HepG2 (cell line): Measurements from ENCODE around the gene PPP1R9A.

ENCODE experiments used
- ARNT ChIP-seq: fragments of 450-650 bp; IDR thresholded peaks from 2 replicates; pipeline ENCODE4 v1.6.1; 2017
- DR1 ChIP-seq: sonication (generic); formaldehyde crosslinking; IDR thresholded peaks from 2 replicates; pipeline ENCODE4 v1.8.0; 2021; ENCODE audit warnings: mild to moderate bottlenecking, missing genetic modification reagents, inconsistent platforms
- JUN ChIP-seq: sonication (generic); formaldehyde crosslinking; IDR thresholded peaks from 2 replicates; pipeline ENCODE4 v1.4.0; 2020; ENCODE audit warnings: mild to moderate bottlenecking, missing genetic modification reagents
- MAFF ChIP-seq: IDR thresholded peaks from 2 replicates; pipeline ENCODE4 v1.6.1; 2011; ENCODE audit warnings: low read depth, low read length, improper control_type of control experiment
- MAFK ChIP-seq, 2 experiments: IDR thresholded peaks in 1 of 2; conservative IDR thresholded peaks in 1 of 2; 2 replicates each; pipeline ENCODE4 v1.6.1; 2011; ENCODE audit warnings: improper control_type of control experiment in 2 of 2, low read length in 2 of 2
- NFKBIZ ChIP-seq: IDR thresholded peaks from 2 replicates; pipeline ENCODE4 v1.6.1; 2018; ENCODE audit warnings: missing genetic modification reagents, missing compliant biosample characterization
- POLR2AphosphoS5 ChIP-seq: IDR thresholded peaks from 2 replicates; pipeline ENCODE4 v1.6.1; 2012; ENCODE audit warnings: low read depth, low read length
- TBP ChIP-seq: sonication (generic); formaldehyde crosslinking; IDR thresholded peaks from 2 replicates; pipeline ENCODE4 v1.5.0; 2020; ENCODE audit warnings: missing genetic modification reagents
- ZNF274 ChIP-seq: sonication (generic); formaldehyde crosslinking; IDR thresholded peaks from 2 replicates; pipeline ENCODE4 v1.5.1; 2020; ENCODE audit warnings: mild to moderate bottlenecking, missing genetic modification reagents
- ZNF33A ChIP-seq: sonication (generic); formaldehyde crosslinking; IDR thresholded peaks from 2 replicates; pipeline ENCODE4 v1.5.1; 2020; ENCODE audit warnings: missing genetic modification reagents, mild to moderate bottlenecking, moderate library complexity, borderline replicate concordance
- ZNF761 ChIP-seq: sonication (generic); formaldehyde crosslinking; conservative IDR thresholded peaks from 2 replicates; pipeline ENCODE4 v1.4.0; 2020; ENCODE audit warnings: mild to moderate bottlenecking, missing genetic modification reagents
- ZNF792 ChIP-seq: IDR thresholded peaks from 2 replicates; pipeline ENCODE4 v1.6.1; 2016
- TF ChIP-seq, protein P1 (sequence below): IDR thresholded peaks from 2 replicates; pipeline ENCODE4 v1.6.1; 2016; ENCODE audit warnings: low read depth, borderline replicate concordance
- TF ChIP-seq, protein P2 (sequence below): IDR thresholded peaks from 2 replicates; pipeline ENCODE4 v1.6.1; 2016

DNA sequence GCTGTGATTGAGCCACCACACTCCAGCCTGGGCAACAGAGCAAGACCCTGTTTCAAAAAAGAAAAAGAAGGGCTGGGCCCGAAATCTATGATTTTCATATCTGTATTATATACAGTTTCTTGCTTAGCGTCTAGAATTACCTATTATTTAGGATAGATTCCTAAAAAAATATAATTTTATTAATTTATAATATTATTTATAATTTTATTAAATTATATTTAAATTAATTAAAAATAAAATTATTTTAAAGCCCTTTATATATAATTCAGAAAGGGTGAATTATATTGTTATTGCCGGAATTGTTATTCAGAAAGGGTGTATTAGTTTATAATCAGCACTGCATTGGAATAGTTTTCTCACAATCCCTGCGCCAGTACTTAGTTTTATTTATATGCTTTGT, 14.5 kb downstream of the PPP1R9A start:
- TF ChIP-seq TBP (CRISPR knock-in tag) (no peak), MAFK (conservative IDR thresholded peaks at IDR 0.05 in 1 of 2, IDR thresholded peaks at IDR 0.05 in 1 of 2; ENCODE audit: low read length in 2 of 2) (no peak), ZNF792 (CRISPR knock-in tag) (no peak), DR1 (CRISPR knock-in tag) (no peak), ZNF274 (CRISPR knock-in tag) (no peak), POLR2AphosphoS5 (no peak), ARNT (no peak), MAFF (no peak), NFKBIZ (CRISPR knock-in tag) (no peak), ZNF33A (CRISPR knock-in tag) (no peak), ZNF761 (CRISPR knock-in tag) (no peak), JUN (CRISPR knock-in tag) (no peak)
- TF ChIP-seq, protein P1, sequence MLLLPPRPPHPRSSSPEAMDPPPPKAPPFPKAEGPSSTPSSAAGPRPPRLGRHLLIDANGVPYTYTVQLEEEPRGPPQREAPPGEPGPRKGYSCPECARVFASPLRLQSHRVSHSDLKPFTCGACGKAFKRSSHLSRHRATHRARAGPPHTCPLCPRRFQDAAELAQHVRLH (CRISPR knock-in tag) = no peak
- TF ChIP-seq, protein P2, sequence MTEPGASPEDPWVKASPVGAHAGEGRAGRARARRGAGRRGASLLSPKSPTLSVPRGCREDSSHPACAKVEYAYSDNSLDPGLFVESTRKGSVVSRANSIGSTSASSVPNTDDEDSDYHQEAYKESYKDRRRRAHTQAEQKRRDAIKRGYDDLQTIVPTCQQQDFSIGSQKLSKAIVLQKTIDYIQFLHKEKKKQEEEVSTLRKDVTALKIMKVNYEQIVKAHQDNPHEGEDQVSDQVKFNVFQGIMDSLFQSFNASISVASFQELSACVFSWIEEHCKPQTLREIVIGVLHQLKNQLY (CRISPR knock-in tag) = no peak
